Ishikawa (cell line): ENCODE measurements around the gene FAM174A.

Source experiments
- CREB1 ChIP-seq: IDR thresholded peaks from 2 replicates; pipeline ENCODE4 v1.6.1; 2012; ENCODE audit warnings: low read depth
- EGR1 ChIP-seq: IDR thresholded peaks from 2 replicates; pipeline ENCODE4 v1.6.1; 2012
- EP300 ChIP-seq: IDR thresholded peaks from 2 replicates; pipeline ENCODE4 v1.6.1; 2012; ENCODE audit warnings: borderline replicate concordance
- TAF1 ChIP-seq: IDR thresholded peaks from 2 replicates; pipeline ENCODE4 v1.6.1; 2012; ENCODE audit warnings: low read depth, mild to moderate bottlenecking
- YY1 ChIP-seq: IDR thresholded peaks from 2 replicates; pipeline ENCODE4 v1.6.1; 2012; ENCODE audit warnings: low read depth
- TF ChIP-seq, protein P1 (sequence below): IDR thresholded peaks from 2 replicates; pipeline ENCODE4 v1.6.1; 2012; ENCODE audit warnings: low read depth, mild to moderate bottlenecking
- TF ChIP-seq, protein P2 (sequence below): IDR thresholded peaks from 2 replicates; pipeline ENCODE4 v1.6.1; 2012

DNA sequence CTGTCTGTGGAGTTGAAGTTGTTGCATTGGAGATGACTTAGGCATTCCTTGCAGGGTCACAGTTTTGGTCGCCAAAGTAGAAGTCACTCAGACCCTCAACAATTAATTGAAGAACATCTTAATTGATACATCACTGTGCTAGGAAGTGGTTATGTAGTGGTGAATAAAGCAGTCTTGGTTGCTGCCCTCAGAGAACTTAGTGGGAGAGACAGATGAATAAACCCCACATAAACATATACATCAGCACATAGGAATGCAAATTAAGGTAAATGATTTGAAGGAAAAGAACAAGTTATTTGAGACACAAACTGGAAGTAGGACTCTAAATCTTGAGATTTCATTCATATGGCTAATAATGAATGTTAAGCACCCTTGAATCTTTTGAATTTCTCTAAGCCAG is 25.7 kb downstream of the FAM174A start:
- TF ChIP-seq, protein P1, sequence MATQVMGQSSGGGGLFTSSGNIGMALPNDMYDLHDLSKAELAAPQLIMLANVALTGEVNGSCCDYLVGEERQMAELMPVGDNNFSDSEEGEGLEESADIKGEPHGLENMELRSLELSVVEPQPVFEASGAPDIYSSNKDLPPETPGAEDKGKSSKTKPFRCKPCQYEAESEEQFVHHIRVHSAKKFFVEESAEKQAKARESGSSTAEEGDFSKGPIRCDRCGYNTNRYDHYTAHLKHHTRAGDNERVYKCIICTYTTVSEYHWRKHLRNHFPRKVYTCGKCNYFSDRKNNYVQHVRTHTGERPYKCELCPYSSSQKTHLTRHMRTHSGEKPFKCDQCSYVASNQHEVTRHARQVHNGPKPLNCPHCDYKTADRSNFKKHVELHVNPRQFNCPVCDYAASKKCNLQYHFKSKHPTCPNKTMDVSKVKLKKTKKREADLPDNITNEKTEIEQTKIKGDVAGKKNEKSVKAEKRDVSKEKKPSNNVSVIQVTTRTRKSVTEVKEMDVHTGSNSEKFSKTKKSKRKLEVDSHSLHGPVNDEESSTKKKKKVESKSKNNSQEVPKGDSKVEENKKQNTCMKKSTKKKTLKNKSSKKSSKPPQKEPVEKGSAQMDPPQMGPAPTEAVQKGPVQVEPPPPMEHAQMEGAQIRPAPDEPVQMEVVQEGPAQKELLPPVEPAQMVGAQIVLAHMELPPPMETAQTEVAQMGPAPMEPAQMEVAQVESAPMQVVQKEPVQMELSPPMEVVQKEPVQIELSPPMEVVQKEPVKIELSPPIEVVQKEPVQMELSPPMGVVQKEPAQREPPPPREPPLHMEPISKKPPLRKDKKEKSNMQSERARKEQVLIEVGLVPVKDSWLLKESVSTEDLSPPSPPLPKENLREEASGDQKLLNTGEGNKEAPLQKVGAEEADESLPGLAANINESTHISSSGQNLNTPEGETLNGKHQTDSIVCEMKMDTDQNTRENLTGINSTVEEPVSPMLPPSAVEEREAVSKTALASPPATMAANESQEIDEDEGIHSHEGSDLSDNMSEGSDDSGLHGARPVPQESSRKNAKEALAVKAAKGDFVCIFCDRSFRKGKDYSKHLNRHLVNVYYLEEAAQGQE = no peak
- TF ChIP-seq EP300 = no peak
- no peak for TF ChIP-seq CREB1
- TF ChIP-seq YY1 = no peak
- no peak for TF ChIP-seq TAF1
- TF ChIP-seq EGR1 = no peak
- TF ChIP-seq, protein P2, sequence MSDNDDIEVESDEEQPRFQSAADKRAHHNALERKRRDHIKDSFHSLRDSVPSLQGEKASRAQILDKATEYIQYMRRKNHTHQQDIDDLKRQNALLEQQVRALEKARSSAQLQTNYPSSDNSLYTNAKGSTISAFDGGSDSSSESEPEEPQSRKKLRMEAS = no peak
